Measurements from ENCODE around the gene WDR6.

The WDR6 gene

DNA sequence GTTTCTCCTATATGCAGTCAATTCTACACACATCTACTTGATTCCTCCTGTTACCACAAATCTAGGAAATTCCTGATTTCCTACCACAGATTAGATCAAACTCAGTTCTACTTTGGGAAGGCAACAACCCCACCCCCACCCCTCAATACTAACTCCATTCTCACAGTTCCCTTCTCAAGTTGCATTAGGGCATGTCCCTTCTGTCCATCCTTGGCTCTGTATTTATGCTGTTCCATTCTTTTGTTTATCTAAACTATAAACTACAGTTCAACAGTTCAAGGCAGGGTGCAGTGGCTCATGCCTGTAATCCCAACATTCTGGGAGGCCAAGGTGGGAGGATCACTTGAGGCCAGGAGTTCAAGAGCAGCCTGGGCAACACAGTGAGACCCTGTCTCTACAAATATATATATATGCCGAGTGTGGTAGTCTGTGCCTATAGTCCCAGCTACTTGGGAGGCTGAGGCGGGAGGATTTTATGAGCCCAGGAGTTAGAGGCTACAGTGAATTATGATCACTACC, 47.2 kb downstream of the WDR6 start:
- H3K27ac ChIP-seq (ENCODE audit: low read depth, low read length) = no peak overlapping the region
- H3K9me3 ChIP-seq (ENCODE audit: control insufficient read depth in 5 of 5, low read length in 5 of 5) = no peaks in the 10 kb centered on the region
- peaks cover 2 to 47% (median 39%) of the 10 kb centered on the region in 5 donors for H3K4me1 ChIP-seq (ENCODE audit: control insufficient read depth in 5 of 5, insufficient read depth in 5 of 5, low read length in 5 of 5)
- no peak overlapping the region for H3K4me3 ChIP-seq (ENCODE audit: low read depth in 1 of 5, low read length in 5 of 5)
- H3K36me3 ChIP-seq (ENCODE audit: control insufficient read depth in 5 of 5, insufficient read depth in 5 of 5, low read length in 5 of 5) = peaks cover 13 to 61% (median 50%) of the 10 kb centered on the region in 5 donors
- H3K9ac ChIP-seq (ENCODE audit: low read length in 5 of 5) = no peak overlapping the region
- no peaks in the 10 kb centered on the region for H3K27me3 ChIP-seq (ENCODE audit: control insufficient read depth in 5 of 5, insufficient read depth in 4 of 5, low read length in 5 of 5)

DNA sequence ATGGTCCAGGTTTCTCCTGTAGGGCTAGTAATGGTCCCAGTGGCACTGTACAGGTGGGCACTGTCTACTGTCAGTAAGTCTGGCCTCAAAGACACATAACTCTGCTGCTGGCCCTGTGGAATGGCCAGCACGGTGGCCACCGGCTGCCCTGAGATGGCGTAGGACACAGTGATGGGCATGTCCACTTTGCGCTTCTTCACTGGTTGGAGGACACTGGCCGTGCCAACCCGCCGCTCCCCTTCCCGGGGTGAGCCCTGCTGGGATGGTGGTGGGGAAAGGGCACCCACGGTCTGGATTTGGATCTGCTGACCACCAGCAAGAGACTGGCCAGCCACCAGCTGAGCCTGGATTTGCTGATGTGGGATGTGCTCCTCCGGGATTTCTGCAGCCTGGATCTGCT, 50.1 kb downstream of the WDR6 start:
- H3K4me3 ChIP-seq (ENCODE audit: low read depth in 1 of 5, low read length in 5 of 5) = no peak overlapping the region
- peak overlapping the region; percentile 11 for H3K27ac ChIP-seq (ENCODE audit: low read depth, low read length)
- H3K4me1 ChIP-seq (ENCODE audit: control insufficient read depth in 5 of 5, insufficient read depth in 5 of 5, low read length in 5 of 5) = peaks cover 2 to 26% (median 20%) of the 10 kb centered on the region in 5 donors
- no peak overlapping the region for H3K9ac ChIP-seq (ENCODE audit: low read length in 5 of 5)
- H3K27me3 ChIP-seq (ENCODE audit: control insufficient read depth in 5 of 5, insufficient read depth in 4 of 5, low read length in 5 of 5) = no peaks in the 10 kb centered on the region
- peaks cover 7 to 62% (median 44%) of the 10 kb centered on the region in 5 donors for H3K36me3 ChIP-seq (ENCODE audit: control insufficient read depth in 5 of 5, insufficient read depth in 5 of 5, low read length in 5 of 5)
- no peaks in the 10 kb centered on the region for H3K9me3 ChIP-seq (ENCODE audit: control insufficient read depth in 5 of 5, low read length in 5 of 5)

DNA sequence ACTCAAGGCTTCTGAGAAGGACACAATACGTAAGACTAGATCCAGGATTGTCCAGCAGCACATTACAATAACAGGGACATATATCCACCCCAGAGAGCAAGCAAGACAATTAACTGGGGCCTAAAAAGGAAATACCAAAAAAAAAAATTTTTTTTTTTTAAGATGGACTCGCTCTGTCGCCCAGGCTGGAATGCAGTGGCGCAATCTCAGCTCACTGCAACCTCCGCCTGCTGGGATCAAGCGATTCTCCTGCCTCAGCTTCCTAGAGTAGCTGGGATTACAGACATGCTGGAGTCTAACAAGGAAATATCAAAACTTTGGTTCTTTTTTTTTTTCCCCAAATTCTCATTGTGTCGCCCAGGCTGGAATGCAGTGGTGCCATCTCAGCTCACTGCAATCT, 50.8 kb downstream of the WDR6 start:
- H3K27ac ChIP-seq (ENCODE audit: low read depth, low read length) = peak overlapping the region; percentile 11
- H3K36me3 ChIP-seq (ENCODE audit: control insufficient read depth in 5 of 5, insufficient read depth in 5 of 5, low read length in 5 of 5) = peaks cover 9 to 59% (median 41%) of the 10 kb centered on the region in 5 donors

More for the DNA sequence above, 50.8 kb downstream of the WDR6 start:
- peaks cover 2 to 26% (median 19%) of the 10 kb centered on the region in 5 donors for H3K4me1 ChIP-seq (ENCODE audit: control insufficient read depth in 5 of 5, insufficient read depth in 5 of 5, low read length in 5 of 5)
- no peaks in the 10 kb centered on the region for H3K9me3 ChIP-seq (ENCODE audit: control insufficient read depth in 5 of 5, low read length in 5 of 5)
- H3K9ac ChIP-seq (ENCODE audit: low read length in 5 of 5) = peak overlapping the region in 1 of 5 donors; percentile 13
- H3K27me3 ChIP-seq (ENCODE audit: control insufficient read depth in 5 of 5, insufficient read depth in 4 of 5, low read length in 5 of 5) = no peaks in the 10 kb centered on the region
- no peak overlapping the region for H3K4me3 ChIP-seq (ENCODE audit: low read depth in 1 of 5, low read length in 5 of 5)
